H9 (cell line): ENCODE measurements around the gene HSPA12A. TPM values are rescaled to one million over a fixed set of nuclear protein-coding genes. Genes with fewer than 3 reads are reported as not detected.

Experiments used
- DNase-seq: peaks from one replicate; pipeline ENCODE4 v3.0.0-alpha.2; 2017
- H2AFZ ChIP-seq: one replicate; pipeline ENCODE4 v1.6.1; 2013; ENCODE audit warnings: mild to moderate bottlenecking, low read length, control low read depth, moderate library complexity
- H2AK5ac ChIP-seq: 2 replicates; pipeline ENCODE4 v1.6.1; 2013; ENCODE audit warnings: low read length, control low read depth, mixed read lengths; ENCODE audit not compliant: insufficient read length
- H2BK120ac ChIP-seq: one replicate; pipeline ENCODE4 v1.6.1; 2013; ENCODE audit warnings: low read depth, mild to moderate bottlenecking, low read length, control low read depth, inconsistent platforms; ENCODE audit not compliant: poor library complexity, severe bottlenecking
- H2BK12ac ChIP-seq: 2 replicates; pipeline ENCODE4 v1.6.1; 2013; ENCODE audit warnings: low read length, control low read depth, mixed read lengths, low read depth; ENCODE audit not compliant: insufficient read length
- H2BK15ac ChIP-seq: 2 replicates; pipeline ENCODE4 v1.6.1; 2013; ENCODE audit warnings: low read depth, low read length, control low read depth
- H2BK20ac ChIP-seq: one replicate; pipeline ENCODE4 v1.6.1; 2013; ENCODE audit warnings: low read depth, mild to moderate bottlenecking, low read length, control low read depth, inconsistent platforms; ENCODE audit not compliant: poor library complexity, severe bottlenecking
- H2BK5ac ChIP-seq: 2 replicates; pipeline ENCODE4 v1.6.1; 2013; ENCODE audit warnings: low read length, control low read depth, mixed read lengths; ENCODE audit not compliant: insufficient read length
- H3K14ac ChIP-seq: 2 replicates; pipeline ENCODE4 v1.6.1; 2013; ENCODE audit warnings: low read length, control low read depth; ENCODE audit not compliant: insufficient read depth
- H3K18ac ChIP-seq: 2 replicates; pipeline ENCODE4 v1.6.1; 2013; ENCODE audit warnings: low read depth, mild to moderate bottlenecking, mixed read lengths, low read length, control low read depth; ENCODE audit not compliant: insufficient read length
- H3K23ac ChIP-seq: 2 replicates; pipeline ENCODE4 v1.6.1; 2013; ENCODE audit warnings: low read length, control low read depth, mixed read lengths, low read depth; ENCODE audit not compliant: insufficient read length
- H3K23me2 ChIP-seq: 2 replicates; pipeline ENCODE4 v1.6.1; 2013; ENCODE audit warnings: low read depth, mild to moderate bottlenecking, mixed read lengths, low read length, control low read depth; ENCODE audit not compliant: insufficient read length, poor library complexity, severe bottlenecking
- H3K27ac ChIP-seq: 2 replicates; pipeline ENCODE4 v1.5.1; 2013; ENCODE audit warnings: low read length, control low read depth, mixed read lengths, low read depth; ENCODE audit not compliant: insufficient read length
- H3K27me3 ChIP-seq: 2 replicates; pipeline ENCODE4 v1.6.1; 2013; ENCODE audit warnings: low read length, control low read depth, inconsistent platforms; ENCODE audit not compliant: insufficient read depth
- H3K4ac ChIP-seq: 2 replicates; pipeline ENCODE4 v1.6.1; 2013; ENCODE audit warnings: low read depth, mild to moderate bottlenecking, control low read depth, inconsistent platforms, low read length, moderate library complexity
- H3K4me1 ChIP-seq: 2 replicates; pipeline ENCODE4 v1.6.1; 2013; ENCODE audit warnings: low read length, control low read depth, inconsistent platforms; ENCODE audit not compliant: insufficient read depth
- H3K4me2 ChIP-seq: 2 replicates; pipeline ENCODE4 v1.6.1; 2013; ENCODE audit warnings: low read length, control low read depth, mixed read lengths; ENCODE audit not compliant: insufficient read length, insufficient read depth
- H3K56ac ChIP-seq: 2 replicates; pipeline ENCODE4 v1.6.1; 2013; ENCODE audit warnings: low read depth, mild to moderate bottlenecking, mixed read lengths, low read length, control low read depth; ENCODE audit not compliant: insufficient read length
- H3K79me1 ChIP-seq: 2 replicates; pipeline ENCODE4 v1.6.1; 2013; ENCODE audit warnings: low read depth, mild to moderate bottlenecking, moderate library complexity, low read length, control low read depth, inconsistent platforms; ENCODE audit not compliant: insufficient read depth, poor library complexity, severe bottlenecking
- H3K79me2 ChIP-seq: 2 replicates; pipeline ENCODE4 v1.6.1; 2013; ENCODE audit warnings: low read length, control low read depth, inconsistent platforms; ENCODE audit not compliant: insufficient read depth
- H3K9ac ChIP-seq: 2 replicates; pipeline ENCODE4 v1.6.1; 2013; ENCODE audit warnings: low read length, control low read depth, mixed read lengths; ENCODE audit not compliant: insufficient read length; ENCODE audit errors: extremely low read depth
- H3K9me3 ChIP-seq: one replicate; pipeline ENCODE4 v1.6.1; 2013; ENCODE audit warnings: low read depth, low read length, inconsistent platforms; ENCODE audit not compliant: control insufficient read depth
- H3T11ph ChIP-seq: one replicate; pipeline ENCODE4 v1.6.1; 2013; ENCODE audit warnings: mild to moderate bottlenecking, low read length, control low read depth, inconsistent platforms
- H4K20me1 ChIP-seq: one replicate; pipeline ENCODE4 v1.6.1; 2013; ENCODE audit not compliant: control insufficient read depth, insufficient read length, insufficient read depth
- H4K5ac ChIP-seq: 2 replicates; pipeline ENCODE4 v1.6.1; 2013; ENCODE audit warnings: low read depth, mild to moderate bottlenecking, mixed read lengths, low read length, control low read depth; ENCODE audit not compliant: insufficient read length
- H4K8ac ChIP-seq: replicated peaks from 2 replicates; pipeline ENCODE4 v1.6.1; 2013; ENCODE audit warnings: low read length, control low read depth, mixed read lengths, low read depth; ENCODE audit not compliant: insufficient read length
- H4K91ac ChIP-seq: 2 replicates; pipeline ENCODE4 v1.6.1; 2013; ENCODE audit warnings: low read depth, mild to moderate bottlenecking, moderate library complexity, mixed read lengths, low read length, control low read depth; ENCODE audit not compliant: insufficient read length
- H3K27ac Mint-ChIP-seq, 3 experiments: 2 replicates in 2 of 3; 3 replicates in 1 of 3; pipeline ENCODE4 v1.8.0; 2020 to 2021; ENCODE audit warnings: mixed read lengths in 3 of 3, mild to moderate bottlenecking in 1 of 3, moderate library complexity in 1 of 3
- H3K27me3 Mint-ChIP-seq: 2 replicates; pipeline ENCODE4 v1.8.0; 2021; ENCODE audit warnings: low read depth, mild to moderate bottlenecking, moderate library complexity, mixed read lengths
- H3K36me3 Mint-ChIP-seq, 3 experiments: 2 replicates in 2 of 3; 3 replicates in 1 of 3; pipeline ENCODE4 v1.8.0; 2020 to 2021; ENCODE audit warnings: low read depth in 3 of 3, mixed read lengths in 3 of 3; ENCODE audit not compliant: insufficient read depth in 1 of 3
- H3K4me1 Mint-ChIP-seq, 2 experiments: 2 replicates each; pipeline ENCODE4 v1.8.0; 2020; ENCODE audit warnings: mixed read lengths in 2 of 2
- H3K4me3 Mint-ChIP-seq, 2 experiments: 2 replicates in 1 of 2; 3 replicates in 1 of 2; pipeline ENCODE4 v1.8.0; 2020 to 2021; ENCODE audit warnings: mild to moderate bottlenecking in 2 of 2, mixed read lengths in 2 of 2, moderate library complexity in 1 of 2
- H3K9me3 Mint-ChIP-seq, 2 experiments: 2 replicates in 1 of 2; 3 replicates in 1 of 2; pipeline ENCODE4 v1.8.0; 2020; ENCODE audit warnings: mild to moderate bottlenecking in 2 of 2, mixed read lengths in 2 of 2, moderate library complexity in 1 of 2
- WGBS: extraction: QIAGEN DNeasy Blood & Tissue Kit; methylation state at CpG from one replicate; pipeline ENCODE4 v1.1.7; 2013; ENCODE audit warnings: missing lambda C conversion rate, low lambda C conversion rate, mixed read lengths; ENCODE audit not compliant: insufficient read length; ENCODE audit errors: extremely low coverage; 5-methylcytosine and 5-hydroxymethylcytosine counted together
- total RNA-seq: library from RNA; stranded (reverse); gene quantifications from 2 replicates; pipeline ENCODE4 v1.2.1, GENCODE V29; 2021
- TF ChIP-seq, protein P1 (sequence below): fragments of 200-600 bp; sonication (generic); conservative IDR thresholded peaks from 3 replicates; pipeline ENCODE4 v1.8.0; 2021; ENCODE audit warnings: antibody characterized with exemption, mild to moderate bottlenecking

HSPA12A gene
- total RNA-seq, 1 experiment from 2014 or later: 3.2 TPM

DNA sequence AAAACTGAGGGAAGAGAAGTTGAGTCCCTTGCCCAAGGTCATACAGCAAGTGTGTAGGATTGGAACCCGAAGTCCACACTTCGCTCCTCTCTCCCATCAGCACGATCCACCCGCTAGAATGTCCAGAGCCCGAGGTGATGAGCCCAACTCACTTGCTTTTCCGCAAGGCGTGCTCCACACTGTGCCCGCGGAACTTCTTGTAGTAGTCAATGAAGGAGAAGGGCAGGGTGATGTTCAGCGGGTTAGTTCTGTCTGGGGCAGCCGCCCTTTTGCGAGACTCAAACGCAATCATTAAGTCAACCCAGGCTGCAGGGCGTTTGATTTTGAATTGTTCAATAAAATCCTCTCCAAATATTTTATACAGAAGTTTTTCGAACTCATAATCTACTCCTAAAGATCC lies 63.0 kb downstream of the HSPA12A start:
- no peak overlapping the region for H2BK12ac ChIP-seq
- H3K23ac ChIP-seq: no peak overlapping the region
- H3K4me3 Mint-ChIP-seq: no peak overlapping the region

More for the DNA sequence above, 63.0 kb downstream of the HSPA12A start:
- Histone ChIP-seq H3K4me1 (no peaks in the 10 kb centered on the region), H2AK5ac (no peak overlapping the region), H3K18ac (no peak overlapping the region), H4K8ac (no peak overlapping the region), H3K27ac (no peak overlapping the region), H2BK120ac (no peak overlapping the region), H3K4me2 (no peak overlapping the region), H2BK15ac (no peak overlapping the region), H4K20me1 (no peaks in the 10 kb centered on the region), H3T11ph (no peak overlapping the region), H3K4ac (no peak overlapping the region), H4K91ac (no peak overlapping the region), H3K9me3 (no peaks in the 10 kb centered on the region), H3K23me2 (no peaks in the 10 kb centered on the region), H3K9ac (no peak overlapping the region), H2BK5ac (no peak overlapping the region), H3K79me1 (no peaks in the 10 kb centered on the region), H2AFZ (no peak overlapping the region), H3K56ac (no peak overlapping the region), H4K5ac (no peak overlapping the region), H2BK20ac (no peak overlapping the region), H3K79me2 (no peaks in the 10 kb centered on the region), H3K27me3 (no peaks in the 10 kb centered on the region), H3K14ac (no peak overlapping the region)
- 0 out of 7 replicates have a peak, but pooled peaks cover 0 to 1% (median 1%) of the 10 kb centered on the region in 3 experiments for H3K36me3 Mint-ChIP-seq
- DNase-seq: no peak
- no peak overlapping the region for H3K27ac Mint-ChIP-seq
- H3K9me3 Mint-ChIP-seq: no peaks in the 10 kb centered on the region
- H3K4me1 Mint-ChIP-seq: peaks cover 5 to 13% of the 10 kb centered on the region in 2 experiments
- peaks cover 9% of the 10 kb centered on the region for H3K27me3 Mint-ChIP-seq
- TF ChIP-seq, protein P1, sequence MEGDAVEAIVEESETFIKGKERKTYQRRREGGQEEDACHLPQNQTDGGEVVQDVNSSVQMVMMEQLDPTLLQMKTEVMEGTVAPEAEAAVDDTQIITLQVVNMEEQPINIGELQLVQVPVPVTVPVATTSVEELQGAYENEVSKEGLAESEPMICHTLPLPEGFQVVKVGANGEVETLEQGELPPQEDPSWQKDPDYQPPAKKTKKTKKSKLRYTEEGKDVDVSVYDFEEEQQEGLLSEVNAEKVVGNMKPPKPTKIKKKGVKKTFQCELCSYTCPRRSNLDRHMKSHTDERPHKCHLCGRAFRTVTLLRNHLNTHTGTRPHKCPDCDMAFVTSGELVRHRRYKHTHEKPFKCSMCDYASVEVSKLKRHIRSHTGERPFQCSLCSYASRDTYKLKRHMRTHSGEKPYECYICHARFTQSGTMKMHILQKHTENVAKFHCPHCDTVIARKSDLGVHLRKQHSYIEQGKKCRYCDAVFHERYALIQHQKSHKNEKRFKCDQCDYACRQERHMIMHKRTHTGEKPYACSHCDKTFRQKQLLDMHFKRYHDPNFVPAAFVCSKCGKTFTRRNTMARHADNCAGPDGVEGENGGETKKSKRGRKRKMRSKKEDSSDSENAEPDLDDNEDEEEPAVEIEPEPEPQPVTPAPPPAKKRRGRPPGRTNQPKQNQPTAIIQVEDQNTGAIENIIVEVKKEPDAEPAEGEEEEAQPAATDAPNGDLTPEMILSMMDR: no peak
- WGBS: no CpG with 5 or more reads among the region's 15 CpGs
